Hepatocyte (in vitro differentiated cells): ENCODE results near the gene WDR90. TPM values are rescaled to one million over a fixed set of nuclear protein-coding genes. Genes with fewer than 3 reads are reported as not detected.

ENCODE experiments used
- DNase-seq: peaks from one replicate; pipeline ENCODE4 v3.0.0-alpha.2; 2016; ENCODE audit warnings: low spot score
- H2AFZ ChIP-seq: fragments of 200-600 bp; sonication (generic); 2 replicates; pipeline ENCODE4 v1.6.0; 2016; ENCODE audit warnings: antibody characterized with exemption, mild to moderate bottlenecking
- H3K27ac ChIP-seq: fragments of 200-600 bp; sonication (generic); 2 replicates; pipeline ENCODE4 v1.5.1; 2016; ENCODE audit warnings: mild to moderate bottlenecking
- H3K27me3 ChIP-seq: fragments of 200-600 bp; sonication (generic); 2 replicates; pipeline ENCODE4 v1.6.1; 2016
- H3K36me3 ChIP-seq: fragments of 200-600 bp; sonication (generic); replicated peaks from 2 replicates; pipeline ENCODE4 v1.5.1; 2016; ENCODE audit warnings: low read depth; ENCODE audit not compliant: insufficient read depth
- H3K4me1 ChIP-seq: fragments of 200-600 bp; sonication (generic); 2 replicates; pipeline ENCODE4 v1.5.1; 2016; ENCODE audit warnings: mild to moderate bottlenecking, moderate library complexity; ENCODE audit not compliant: insufficient read depth
- H3K4me2 ChIP-seq: fragments of 200-600 bp; sonication (generic); 2 replicates; pipeline ENCODE4 v1.6.0; 2016
- H3K4me3 ChIP-seq: fragments of 200-600 bp; sonication (generic); 2 replicates; pipeline ENCODE4 v1.5.1; 2016; ENCODE audit warnings: mild to moderate bottlenecking
- H3K79me2 ChIP-seq: fragments of 200-600 bp; sonication (generic); 2 replicates; pipeline ENCODE4 v1.6.0; 2017; ENCODE audit warnings: mild to moderate bottlenecking
- H3K9me2 ChIP-seq: fragments of 200-600 bp; sonication (generic); replicated peaks from 2 replicates; pipeline ENCODE4 v1.6.0; 2017; ENCODE audit warnings: mild to moderate bottlenecking; ENCODE audit not compliant: insufficient read depth
- H3K9me3 ChIP-seq: fragments of 200-600 bp; sonication (generic); 2 replicates; pipeline ENCODE4 v1.5.1; 2016; ENCODE audit warnings: low read depth, mild to moderate bottlenecking
- H4K20me1 ChIP-seq: fragments of 200-600 bp; sonication (generic); 2 replicates; pipeline ENCODE4 v1.6.0; 2016; ENCODE audit warnings: mild to moderate bottlenecking; ENCODE audit not compliant: insufficient read depth, poor library complexity, severe bottlenecking
- EZH2 ChIP-seq: fragments of 200-600 bp; sonication (generic); IDR thresholded peaks from 2 replicates; pipeline ENCODE4 v1.6.1; 2016; ENCODE audit warnings: antibody characterized with exemption, mild to moderate bottlenecking, borderline replicate concordance
- EZH2phosphoT487 ChIP-seq: fragments of 200-600 bp; sonication (generic); IDR thresholded peaks from one replicate; pipeline ENCODE4 v1.6.1; 2018; ENCODE audit warnings: antibody characterized with exemption, mild to moderate bottlenecking, low read depth, moderate library complexity; ENCODE audit not compliant: unreplicated experiment, severe bottlenecking
- WGBS: methylation state at CpG from one replicate; pipeline ENCODE4 v1.1.6; 2016; ENCODE audit warnings: low lambda C conversion rate; ENCODE audit errors: missing lambda C conversion rate; 5-methylcytosine and 5-hydroxymethylcytosine counted together
- polyA plus RNA-seq: library from polyadenylated mRNA; unstranded; fragments of >200 nt; fragmentation: Nextera tagmentation; extraction: Ambion mirVana; gene quantifications from 2 replicates; pipeline ENCODE4 v1.2.1, GENCODE V29; 2016
- total RNA-seq: library from RNA; depleted of rRNA; stranded (reverse); fragments of >200 nt; gene quantifications from 2 replicates; pipeline ENCODE4 v1.2.3, GENCODE V29; 2014
- TF ChIP-seq, protein P1 (sequence below): fragments of 200-600 bp; sonication (generic); IDR thresholded peaks from 2 replicates; pipeline ENCODE4 v1.5.1; 2016; ENCODE audit warnings: antibody characterized with exemption, mild to moderate bottlenecking; ENCODE audit not compliant: poor library complexity

The WDR90 gene
- total and polyA plus RNA-seq, 2 experiments from 2014 or later, result 14.4 to 25.1 TPM

DNA sequence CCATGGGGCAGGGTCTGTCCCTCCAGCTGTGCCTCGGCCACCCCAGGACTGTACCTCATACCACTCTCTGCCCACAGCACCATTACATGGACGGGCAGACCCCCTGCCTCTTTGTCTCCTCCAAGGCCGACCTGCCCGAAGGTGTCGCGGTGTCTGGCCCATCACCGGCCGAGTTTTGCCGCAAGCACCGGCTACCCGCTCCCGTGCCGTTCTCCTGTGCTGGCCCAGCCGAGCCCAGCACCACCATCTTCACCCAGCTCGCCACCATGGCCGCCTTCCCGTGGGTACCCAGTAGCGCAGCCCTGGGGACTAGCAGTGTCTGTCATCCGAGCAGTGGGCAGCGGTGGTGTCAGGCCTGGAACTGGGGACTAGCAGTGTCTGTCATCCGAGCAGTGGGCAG, 23.7 kb downstream of the WDR90 start:
- Histone ChIP-seq H3K27me3 (no peaks in the 10 kb centered on the region), H3K27ac (no peak overlapping the region), H3K79me2 (peaks cover 23% of the 10 kb centered on the region), H3K9me2 (no peaks in the 10 kb centered on the region), H3K4me1 (peaks cover 14% of the 10 kb centered on the region), H4K20me1 (no peaks in the 10 kb centered on the region), H3K4me3 (no peak overlapping the region), H3K4me2 (no peak overlapping the region), H3K36me3 (no peaks in the 10 kb centered on the region), H3K9me3 (no peaks in the 10 kb centered on the region), H2AFZ (no peak overlapping the region)
- no peak for DNase-seq
- no peak for TF ChIP-seq EZH2
- TF ChIP-seq, protein P1, sequence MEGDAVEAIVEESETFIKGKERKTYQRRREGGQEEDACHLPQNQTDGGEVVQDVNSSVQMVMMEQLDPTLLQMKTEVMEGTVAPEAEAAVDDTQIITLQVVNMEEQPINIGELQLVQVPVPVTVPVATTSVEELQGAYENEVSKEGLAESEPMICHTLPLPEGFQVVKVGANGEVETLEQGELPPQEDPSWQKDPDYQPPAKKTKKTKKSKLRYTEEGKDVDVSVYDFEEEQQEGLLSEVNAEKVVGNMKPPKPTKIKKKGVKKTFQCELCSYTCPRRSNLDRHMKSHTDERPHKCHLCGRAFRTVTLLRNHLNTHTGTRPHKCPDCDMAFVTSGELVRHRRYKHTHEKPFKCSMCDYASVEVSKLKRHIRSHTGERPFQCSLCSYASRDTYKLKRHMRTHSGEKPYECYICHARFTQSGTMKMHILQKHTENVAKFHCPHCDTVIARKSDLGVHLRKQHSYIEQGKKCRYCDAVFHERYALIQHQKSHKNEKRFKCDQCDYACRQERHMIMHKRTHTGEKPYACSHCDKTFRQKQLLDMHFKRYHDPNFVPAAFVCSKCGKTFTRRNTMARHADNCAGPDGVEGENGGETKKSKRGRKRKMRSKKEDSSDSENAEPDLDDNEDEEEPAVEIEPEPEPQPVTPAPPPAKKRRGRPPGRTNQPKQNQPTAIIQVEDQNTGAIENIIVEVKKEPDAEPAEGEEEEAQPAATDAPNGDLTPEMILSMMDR, result no peak
- WGBS, result 94% methylated on average over 21 of the region's 21 CpGs

GRCh38 chr16:673399-673991, 24.3 kb downstream of the WDR90 start:
- H3K36me3 ChIP-seq, result no peaks in the 10 kb centered on the region
- peaks cover 14% of the 10 kb centered on the region for H3K4me1 ChIP-seq
- H3K27me3 ChIP-seq, result no peaks in the 10 kb centered on the region
- WGBS, result 96% methylated on average over 12 of the region's 18 CpGs
- H3K4me3 ChIP-seq, result no peak overlapping the region
- H3K79me2 ChIP-seq, result peaks cover 17% of the 10 kb centered on the region
- H3K27ac ChIP-seq, result no peak overlapping the region
- H3K4me2 ChIP-seq, result no peak overlapping the region
- no peak for DNase-seq
- TF ChIP-seq, protein P1, result no peak
- no peak for TF ChIP-seq EZH2phosphoT487
- TF ChIP-seq EZH2, result no peak
- no peaks in the 10 kb centered on the region for H4K20me1 ChIP-seq
- H3K9me2 ChIP-seq, result no peaks in the 10 kb centered on the region
- H3K9me3 ChIP-seq, result no peaks in the 10 kb centered on the region
- no peak overlapping the region for H2AFZ ChIP-seq

DNA sequence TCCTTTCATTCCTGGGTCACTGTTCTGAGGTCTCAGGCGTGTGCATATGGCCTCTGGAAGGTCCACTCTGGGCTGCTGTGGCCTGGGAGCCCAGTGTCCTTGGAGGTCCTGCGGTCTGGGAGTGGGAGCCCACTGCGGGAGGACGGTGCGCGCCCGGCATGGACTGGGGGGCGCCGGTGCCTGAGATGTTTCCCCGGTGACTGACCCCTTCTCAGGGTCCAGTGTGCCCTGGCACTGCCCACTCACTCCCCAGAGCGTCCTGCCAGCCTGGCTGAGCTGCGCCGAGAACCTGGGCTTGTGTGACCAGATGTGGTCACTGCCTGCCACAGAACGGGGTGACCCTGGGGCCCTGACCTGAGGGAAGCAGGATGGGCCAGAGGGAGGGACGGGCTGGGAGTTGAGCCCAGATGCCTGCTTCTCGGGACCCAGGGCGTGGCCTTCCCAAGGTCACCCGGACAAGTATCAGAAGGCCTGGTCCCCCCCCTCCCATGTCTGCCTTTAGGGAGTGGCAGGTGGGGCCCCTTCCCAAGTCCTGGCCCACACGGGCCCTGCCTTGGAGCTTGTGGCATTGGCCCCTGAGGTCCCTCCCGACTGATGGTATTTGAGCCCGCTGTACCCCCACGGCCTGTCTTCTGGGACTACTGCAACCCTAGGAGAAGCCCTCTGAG, 25.2 kb downstream of the WDR90 start:
- H3K4me1 ChIP-seq, result peaks cover 18% of the 10 kb centered on the region
- no peaks in the 10 kb centered on the region for H3K27me3 ChIP-seq
- no peak for DNase-seq
- no peak overlapping the region for H2AFZ ChIP-seq
- no peak overlapping the region for H3K27ac ChIP-seq
- WGBS, result 89% methylated on average over 20 of the region's 22 CpGs
- no peaks in the 10 kb centered on the region for H3K9me2 ChIP-seq
- H3K4me3 ChIP-seq, result no peak overlapping the region
- TF ChIP-seq EZH2phosphoT487, result no peak
- TF ChIP-seq, protein P1, result no peak
- TF ChIP-seq EZH2, result no peak
- H4K20me1 ChIP-seq, result no peaks in the 10 kb centered on the region
- peaks cover 8% of the 10 kb centered on the region for H3K79me2 ChIP-seq
- no peak overlapping the region for H3K4me2 ChIP-seq
- H3K36me3 ChIP-seq, result no peaks in the 10 kb centered on the region
- no peaks in the 10 kb centered on the region for H3K9me3 ChIP-seq
